Skin epidermis (tissue), 12 donors: ENCODE measurements around the gene NUSAP1.
A peak's percentile ranks its signal among the peaks of the same experiment; 100 is the strongest.
"Not testable (repeated sequence)": the region's sequence is repeated elsewhere in the genome, so short reads cannot be mapped to it uniquely, and the experiment has no call there.

ENCODE experiments used
- H3K27ac ChIP-seq, 21 experiments: fragments of 200-600 bp; sonication (generic) in 11 of 21; one replicate each; pipeline ENCODE4 v1.5.0; 2020; ENCODE audit warnings: mild to moderate bottlenecking in 3 of 21, inconsistent platforms in 2 of 21, moderate library complexity in 2 of 21
- H3K4me3 ChIP-seq, 7 experiments: fragments of 200-600 bp; sonication (generic) in 2 of 7; one replicate each; pipeline ENCODE4 v1.5.0; 2020; ENCODE audit warnings: inconsistent platforms in 2 of 7, mild to moderate bottlenecking in 2 of 7, moderate library complexity in 1 of 7

Gene NUSAP1

DNA sequence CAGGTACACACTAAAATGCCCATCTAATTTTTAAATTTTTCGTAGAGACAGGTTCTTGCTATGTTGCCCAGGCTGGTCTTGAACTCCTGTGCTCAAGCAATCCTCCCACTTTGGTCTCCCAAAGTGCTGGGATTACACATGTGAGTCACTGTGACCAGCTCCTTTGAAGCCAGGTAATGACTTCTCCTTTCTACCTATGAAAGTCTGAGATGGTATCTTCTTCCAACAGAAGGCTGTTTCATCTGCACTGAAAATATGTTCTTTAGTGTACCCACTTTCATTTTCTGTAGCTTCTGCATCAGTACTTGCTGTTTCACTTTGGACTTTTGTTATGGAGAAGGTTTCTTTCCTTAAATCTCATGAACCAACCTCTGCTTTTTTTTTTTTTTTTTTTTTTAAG lies 9.1 kb upstream of the NUSAP1 start:
- H3K4me3 ChIP-seq, result no peak overlapping the region
- no peak overlapping the region for H3K27ac ChIP-seq

GRCh38 chr15:41331281-41331680 lies 1.4 kb upstream of the NUSAP1 start:
- H3K4me3 ChIP-seq, result peak overlapping the region in 5 of 7 experiments; percentile 65 to 95 (median 83)
- H3K27ac ChIP-seq, result peak overlapping the region in 1 of 21 experiments; percentile 65

- Histone ChIP-seq H3K27ac (peak overlapping the region in 15 of 21 experiments; percentile 10 to 71 (median 49)), H3K4me3 (peak overlapping the region; percentile 65 to 100 (median 94))
Observed at GRCh38 chr15:41331833-41332193, 868 bp upstream of the NUSAP1 start.

GRCh38 chr15:41333026-41333562 lies 413 bp downstream of the NUSAP1 start:
- peak overlapping the region in 18 of 21 experiments; percentile 6 to 77 (median 54) for H3K27ac ChIP-seq

DNA sequence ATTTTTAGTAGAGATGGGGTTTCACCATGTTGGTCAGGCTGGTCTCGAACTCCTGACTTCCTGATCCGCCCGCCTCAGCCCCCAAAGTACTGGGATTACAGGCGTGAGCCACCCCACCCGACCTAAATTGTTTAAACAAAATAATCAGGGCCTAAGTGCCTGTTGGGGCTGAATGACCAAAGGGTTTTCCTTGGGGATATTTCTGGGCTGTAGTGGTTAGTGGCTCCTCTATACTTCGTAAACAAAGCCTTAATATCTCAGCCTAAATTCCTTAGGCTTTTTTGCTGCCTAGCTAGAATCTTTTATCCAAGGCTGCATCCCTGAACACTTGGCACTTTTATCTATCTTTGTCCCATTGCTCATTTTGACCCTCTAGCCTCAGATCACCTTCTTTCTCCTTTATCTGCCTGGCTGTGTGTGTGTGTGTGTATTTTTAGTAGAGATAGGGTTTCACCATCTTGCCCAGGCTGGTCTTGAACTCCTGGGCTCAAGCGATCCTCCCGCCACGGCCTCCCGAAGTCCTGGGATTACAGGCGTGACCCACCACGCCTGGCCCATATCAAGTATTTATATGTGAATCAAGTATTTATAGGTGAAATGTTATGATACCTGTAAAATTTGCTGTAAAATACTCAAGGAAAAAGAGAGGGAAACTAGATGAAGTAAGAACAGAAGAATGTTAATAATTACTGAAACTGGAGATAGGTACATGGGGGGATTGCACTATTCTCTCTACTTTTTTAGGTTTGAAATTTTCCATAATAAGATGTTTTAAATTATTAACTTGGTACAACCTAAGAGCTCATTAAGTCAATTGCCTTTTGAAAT lies 1.8 kb downstream of the NUSAP1 start:
- peak overlapping the region in 4 of 7 experiments; percentile 83 to 95 (median 94) for H3K4me3 ChIP-seq
- peak overlapping the region in 4 of 21 experiments; percentile 9 to 77 (median 63) for H3K27ac ChIP-seq

More at GRCh38 chr15:41333026-41333562, 413 bp downstream of the NUSAP1 start:
- peak overlapping the region; percentile 65 to 100 (median 94) for H3K4me3 ChIP-seq

DNA sequence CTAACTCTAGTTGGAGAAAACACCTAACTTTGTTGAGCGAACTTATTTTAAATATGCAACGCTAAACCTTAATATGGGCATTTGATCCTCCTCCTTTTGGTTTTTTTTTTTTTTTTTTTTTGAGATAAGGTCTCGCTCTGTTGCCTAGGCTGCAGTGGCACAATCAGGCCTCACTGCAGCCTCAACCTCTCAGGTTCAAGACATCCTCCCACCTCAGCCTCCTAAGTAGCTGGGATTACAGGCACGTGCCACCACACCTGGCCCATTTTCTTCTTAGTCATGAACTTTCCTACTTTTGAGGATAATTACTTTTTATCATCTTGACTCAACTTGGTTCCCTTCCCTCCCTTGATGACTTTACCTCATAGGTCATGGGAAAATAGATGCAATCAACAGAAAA lies 3.9 kb downstream of the NUSAP1 start:
- H3K4me3 ChIP-seq, result no peak overlapping the region
- H3K27ac ChIP-seq, result no peak overlapping the region

DNA sequence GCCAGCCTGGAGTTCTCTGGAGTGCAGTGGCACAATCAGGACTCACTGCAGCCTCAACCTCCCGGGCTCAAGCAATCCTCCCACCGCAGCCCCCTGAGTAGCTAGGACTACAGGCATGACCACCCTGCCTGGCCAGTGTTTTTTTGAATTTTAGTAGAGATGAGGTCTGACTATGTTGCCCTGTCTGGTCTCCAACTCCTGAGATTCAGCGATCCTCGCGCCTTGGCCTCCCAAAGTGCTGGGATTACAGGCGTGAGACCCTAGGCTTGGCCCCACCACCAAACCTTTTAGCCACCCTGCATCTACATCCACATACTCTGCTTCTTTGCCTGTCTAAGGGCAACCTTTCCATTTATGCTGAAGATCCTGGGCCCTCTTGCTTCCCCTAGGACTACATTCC lies 4.4 kb downstream of the NUSAP1 start:
- peak overlapping the region in 2 of 21 experiments; percentile 11 to 35 for H3K27ac ChIP-seq
- no peak overlapping the region for H3K4me3 ChIP-seq

- Histone ChIP-seq H3K4me3 (no peak overlapping the region), H3K27ac (peak overlapping the region in 2 of 21 experiments; percentile 11 to 35)
Observed at GRCh38 chr15:41337631-41338522, 5.2 kb downstream of the NUSAP1 start.

GRCh38 chr15:41340189-41340695 lies 7.6 kb downstream of the NUSAP1 start:
- H3K4me3 ChIP-seq, result no peak overlapping the region

DNA sequence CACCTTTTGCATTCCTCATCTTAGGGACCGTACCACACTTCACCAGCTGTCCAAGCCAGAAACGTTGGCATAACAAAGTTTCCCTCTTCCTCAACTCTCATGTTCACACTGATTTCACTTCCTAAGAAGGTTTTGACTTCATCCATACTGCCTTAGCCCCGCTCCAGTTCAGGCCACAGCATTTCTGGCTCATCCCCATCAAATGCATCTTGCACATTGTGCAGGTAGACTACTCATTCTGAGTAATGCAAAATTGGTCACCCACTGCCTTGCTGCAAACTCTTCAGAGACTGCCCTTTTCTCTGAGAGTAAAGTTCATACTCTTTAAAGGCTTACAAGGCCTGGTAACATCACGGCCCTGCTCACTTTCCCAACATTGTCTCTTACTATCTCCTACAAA lies 8.8 kb downstream of the NUSAP1 start:
- no peak overlapping the region for H3K4me3 ChIP-seq

More at GRCh38 chr15:41340189-41340695, 7.6 kb downstream of the NUSAP1 start:
- no peak overlapping the region for H3K27ac ChIP-seq

GRCh38 chr15:41347236-41347635 lies 14.6 kb downstream of the NUSAP1 start:
- Histone ChIP-seq H3K27ac (no peak overlapping the region), H3K4me3 (no peak overlapping the region)

More for the DNA sequence above, 8.8 kb downstream of the NUSAP1 start:
- H3K27ac ChIP-seq, result no peak overlapping the region

GRCh38 chr15:41350057-41350717 lies 17.5 kb downstream of the NUSAP1 start:
- Histone ChIP-seq H3K27ac (no peak overlapping the region), H3K4me3 (no peak overlapping the region)

- Histone ChIP-seq H3K4me3 (no peak overlapping the region), H3K27ac (no peak overlapping the region)
Observed at GRCh38 chr15:41354371-41354770, 21.7 kb downstream of the NUSAP1 start.

DNA sequence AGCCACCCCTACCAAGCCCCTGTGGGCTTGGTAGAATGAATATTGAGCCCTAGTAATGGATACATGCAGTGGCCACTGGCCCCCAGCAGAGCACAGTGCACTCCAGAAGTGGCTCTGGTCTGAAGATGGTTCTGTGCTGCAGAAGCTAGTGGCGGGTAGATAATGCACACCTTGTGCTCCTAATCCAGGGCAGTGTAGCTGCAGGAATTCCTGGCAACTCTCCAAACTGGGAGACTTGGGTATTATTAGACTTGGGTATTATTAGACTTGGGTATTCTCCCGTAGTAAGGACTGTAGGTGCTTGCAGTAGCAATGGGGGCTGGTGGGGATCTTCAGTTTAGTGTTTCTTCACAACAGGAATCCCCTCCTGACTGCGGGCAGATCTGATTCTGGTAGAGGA lies 34.7 kb downstream of the NUSAP1 start:
- no peak overlapping the region for H3K27ac ChIP-seq

GRCh38 chr15:41377978-41378377 lies 45.3 kb downstream of the NUSAP1 start:
- H3K4me3 ChIP-seq, result no peak overlapping the region
- no peak overlapping the region for H3K27ac ChIP-seq

More for the DNA sequence above, 34.7 kb downstream of the NUSAP1 start:
- no peak overlapping the region for H3K4me3 ChIP-seq

DNA sequence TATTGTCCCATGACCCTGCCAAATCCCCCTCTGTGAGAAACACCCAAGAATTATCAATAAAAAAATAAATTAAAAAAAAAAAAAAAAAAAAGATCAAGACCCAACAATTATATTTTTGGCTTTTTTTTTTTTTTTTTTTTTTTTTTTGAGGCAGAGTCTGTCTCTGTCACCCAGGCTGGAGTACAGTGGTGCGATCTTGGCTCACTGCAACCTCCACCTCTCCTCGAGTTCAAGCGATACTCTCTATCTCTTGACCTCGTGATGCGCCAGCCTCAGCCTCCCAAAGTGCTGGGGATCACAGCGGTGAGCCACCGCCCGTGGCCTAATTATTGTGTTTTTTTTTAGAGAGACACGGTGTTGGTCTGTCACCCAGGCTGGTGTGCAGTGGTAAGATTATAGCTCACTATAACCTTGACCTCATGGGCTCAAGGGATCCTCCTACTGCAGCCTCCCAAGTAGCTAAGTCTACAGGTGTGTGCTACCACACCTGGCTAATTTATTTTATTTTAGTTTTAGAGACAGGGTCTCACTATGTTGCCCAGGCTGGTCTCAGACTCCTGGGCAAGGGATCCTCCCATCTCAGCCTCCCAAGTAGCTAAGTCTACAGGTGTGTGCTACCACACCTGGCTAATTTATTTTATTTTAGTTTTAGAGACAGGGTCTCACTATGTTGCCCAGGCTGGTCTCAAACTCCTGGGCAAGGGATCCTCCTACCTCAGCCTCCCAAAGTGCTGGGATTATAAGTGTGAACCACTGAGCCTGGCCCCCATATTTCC lies 51.5 kb downstream of the NUSAP1 start:
- not testable (repeated sequence) for H3K27ac ChIP-seq, H3K4me3 ChIP-seq

DNA sequence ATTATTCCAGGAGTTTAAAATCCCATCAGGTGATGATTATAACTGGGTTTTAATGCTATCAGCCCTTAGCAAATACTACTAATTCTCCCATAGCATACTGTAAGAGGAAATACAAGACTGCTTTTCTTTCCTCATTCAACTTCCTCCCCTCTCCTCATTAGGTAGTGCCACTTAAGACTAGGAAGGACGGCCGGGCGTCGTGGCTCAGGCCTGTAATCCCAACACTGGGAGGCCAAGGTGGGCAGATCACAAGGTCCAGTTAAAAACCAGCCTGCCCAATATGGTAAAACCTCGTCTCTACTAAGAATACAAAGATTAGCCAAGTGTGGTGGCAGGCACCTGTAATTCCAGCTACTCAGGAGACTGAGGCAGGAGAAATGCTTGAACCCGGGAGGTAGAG lies 55.0 kb downstream of the NUSAP1 start:
- H3K27ac ChIP-seq, result no peak overlapping the region

GRCh38 chr15:41392659-41393058 lies 60.0 kb downstream of the NUSAP1 start:
- Histone ChIP-seq H3K27ac (no peak overlapping the region), H3K4me3 (no peak overlapping the region)

More for the DNA sequence above, 55.0 kb downstream of the NUSAP1 start:
- no peak overlapping the region for H3K4me3 ChIP-seq

DNA sequence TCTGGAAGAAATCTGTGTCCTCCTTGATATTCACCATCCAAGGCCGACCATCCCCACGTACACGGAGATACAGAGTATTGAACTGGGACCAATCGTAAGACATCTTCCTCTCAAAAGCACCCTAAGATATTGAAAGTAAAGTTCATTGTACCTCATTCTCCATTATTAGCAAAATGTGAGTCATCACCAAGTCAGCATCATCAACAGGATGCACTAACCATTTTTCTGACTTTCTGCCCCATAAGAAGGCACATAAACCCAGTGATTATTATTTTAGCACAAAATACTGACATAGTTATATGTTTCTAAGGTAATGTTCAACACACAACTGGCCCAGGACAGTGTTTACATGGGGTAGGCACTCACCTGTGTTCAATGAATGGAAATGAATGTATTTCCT lies 62.2 kb downstream of the NUSAP1 start:
- Histone ChIP-seq H3K4me3 (no peak overlapping the region), H3K27ac (no peak overlapping the region)
